ENCODE data around the gene PCAT7.
"Not testable (repeated sequence)": the region's sequence is repeated elsewhere in the genome, so short reads cannot be mapped to it uniquely, and the experiment has no call there.

Gene PCAT7

DNA sequence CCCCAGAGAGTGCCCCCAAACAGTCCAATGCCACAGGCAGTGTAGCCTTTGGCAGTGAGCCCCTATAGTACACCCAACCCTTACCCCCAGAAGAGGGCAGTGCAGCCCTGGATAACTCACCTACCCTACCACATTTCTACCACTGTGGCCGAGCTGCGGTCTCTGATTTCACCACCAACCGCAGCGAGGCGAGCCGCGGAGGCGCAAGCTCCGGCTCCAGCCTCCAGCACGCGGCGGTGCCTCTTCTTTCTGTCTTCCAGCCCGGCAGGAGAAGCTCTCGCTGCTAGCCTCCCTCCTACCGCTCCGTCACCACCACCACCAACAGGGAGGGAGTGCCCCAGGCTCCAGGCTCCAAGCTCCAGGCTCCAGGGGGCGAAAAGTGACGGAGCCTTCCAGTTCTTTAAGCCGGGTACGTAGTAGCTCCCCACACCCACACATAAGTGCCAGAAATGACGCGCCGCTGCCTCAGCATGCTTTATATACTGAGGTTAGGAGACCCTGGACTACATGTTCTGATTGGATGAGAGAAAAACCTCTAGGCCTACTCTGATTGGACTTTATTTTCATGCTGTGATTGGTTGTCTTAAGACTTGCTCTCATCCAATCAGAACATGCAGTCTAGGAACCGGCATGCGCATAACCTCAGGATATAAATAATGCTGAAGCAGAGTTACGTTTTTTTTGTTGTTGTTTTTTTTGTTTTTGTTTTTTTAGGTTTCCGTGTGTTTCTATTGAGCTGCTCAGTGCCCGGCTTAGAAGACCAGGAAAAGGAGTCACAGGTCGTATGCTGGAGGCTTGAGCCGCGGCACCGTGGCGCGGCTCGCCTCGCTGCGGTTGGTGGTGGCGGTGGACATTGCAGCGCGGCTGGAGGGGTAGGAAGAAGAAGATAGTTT is at the start of gene PCAT7:
TSS of gene PCAT7 (plus strand) at position 645 of the 893 bp plus-strand sequence.
- no peak for DNase-seq

DNA sequence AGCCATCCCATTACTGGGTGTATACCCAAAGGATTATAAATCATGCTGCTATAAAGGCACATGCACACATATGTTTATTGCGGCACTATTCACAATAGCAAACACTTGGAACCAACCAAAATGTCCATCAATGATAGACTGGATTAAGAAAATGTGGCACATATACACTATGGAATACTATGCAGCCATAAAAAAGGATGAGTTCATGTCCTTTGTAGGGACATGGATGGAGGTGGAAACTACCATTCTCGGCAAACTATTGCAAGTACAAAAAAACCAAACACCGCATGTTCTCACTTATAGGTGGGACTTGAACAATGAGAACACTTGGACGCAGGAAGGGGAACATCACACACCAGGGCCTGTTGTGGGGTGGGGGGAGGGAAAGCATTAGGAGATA is 48.5 kb upstream of the PCAT7 start:
- not testable (repeated sequence) for DNase-seq

- DNase-seq = no peak
These were observed 47.2 kb upstream of the PCAT7 start for GRCh38 chr9:94507531-94508258.

GRCh38 chr9:94511134-94511954 is 43.5 kb upstream of the PCAT7 start:
- no peak for DNase-seq

GRCh38 chr9:94511955-94512265 is 43.0 kb upstream of the PCAT7 start:
- DNase-seq = no peak

- DNase-seq = no peak
These were observed 40.2 kb upstream of the PCAT7 start for GRCh38 chr9:94514722-94515121.

DNA sequence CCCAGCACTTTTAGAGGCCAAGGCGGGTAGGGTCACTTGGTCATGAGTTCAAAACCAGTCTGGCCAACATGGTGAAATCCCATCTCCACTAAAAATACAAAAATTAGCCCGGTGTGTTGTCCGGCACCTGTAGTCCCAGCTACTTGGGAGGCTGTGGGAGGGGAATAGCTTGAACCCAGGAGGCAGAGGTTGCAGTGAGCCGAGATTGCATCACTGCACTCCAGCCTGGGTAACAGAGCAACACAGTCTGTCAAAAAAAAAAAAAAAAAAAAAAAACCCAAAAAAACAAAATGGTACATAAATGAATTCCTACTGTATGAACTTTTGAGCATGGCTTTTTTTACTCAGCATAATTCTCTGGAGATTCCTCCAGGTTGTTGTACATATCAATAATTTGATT is 37.6 kb upstream of the PCAT7 start:
- no peak for DNase-seq

- no peak for DNase-seq
These were observed 29.4 kb upstream of the PCAT7 start for GRCh38 chr9:94525396-94526035.

DNA sequence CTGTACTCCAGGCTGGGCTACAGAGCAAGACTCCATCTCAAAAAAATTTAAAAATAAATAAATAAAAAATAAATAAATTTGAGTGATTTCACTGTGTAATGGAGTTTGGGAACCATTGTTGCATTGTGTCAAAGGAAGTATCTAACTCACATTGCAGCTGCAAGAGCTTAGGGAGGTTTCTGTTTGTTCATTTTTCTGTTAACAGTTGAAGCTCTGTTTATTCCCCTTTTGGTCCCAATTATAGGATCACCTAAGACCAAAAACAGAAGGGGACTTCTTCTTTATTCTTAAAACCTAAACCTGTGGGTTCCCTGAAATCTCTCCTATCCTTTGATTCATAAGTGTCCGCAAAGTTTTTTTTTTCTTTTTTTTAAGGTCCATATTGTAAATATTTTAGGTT is 28.6 kb upstream of the PCAT7 start:
- no peak for DNase-seq

DNA sequence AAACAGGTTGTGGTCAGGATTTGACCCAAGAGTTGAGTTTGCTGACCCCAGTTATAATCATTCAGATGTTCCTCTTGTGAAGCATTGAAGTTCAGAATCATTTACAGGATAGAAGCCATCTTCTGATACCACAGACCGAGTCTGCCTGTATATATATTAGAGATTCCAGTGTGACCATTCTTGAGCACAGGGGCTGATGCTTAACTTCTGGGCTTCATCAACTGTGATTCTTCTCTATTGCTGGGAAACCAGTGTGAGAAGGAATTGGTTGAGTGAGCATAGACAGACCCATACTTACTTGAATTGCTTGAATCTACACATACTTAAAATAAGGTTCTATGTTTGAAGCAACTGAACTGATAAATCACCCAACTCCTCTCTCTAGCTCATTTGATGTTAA is 27.9 kb upstream of the PCAT7 start:
- DNase-seq = no peak

DNA sequence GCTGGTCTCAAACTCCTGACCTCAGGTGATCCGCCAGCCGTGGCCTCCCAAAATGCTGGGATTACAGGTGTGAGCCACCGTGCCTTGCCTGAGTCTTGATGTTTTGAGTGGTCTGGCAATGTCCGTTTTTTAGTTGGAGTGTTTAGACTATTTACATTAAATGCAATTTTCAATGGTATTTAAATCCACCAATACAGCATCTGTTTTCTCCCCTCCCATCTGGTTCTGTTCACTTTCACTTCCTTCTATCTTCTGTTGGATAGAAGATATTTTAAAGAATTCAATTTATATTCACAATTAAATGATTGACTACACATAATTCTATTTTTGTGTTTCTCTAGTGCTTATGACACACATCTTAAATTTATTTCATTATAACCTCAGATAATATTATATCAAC is 26.0 kb upstream of the PCAT7 start:
- DNase-seq = no peak

GRCh38 chr9:94533155-94533554 is 21.7 kb upstream of the PCAT7 start:
- no peak for DNase-seq

DNA sequence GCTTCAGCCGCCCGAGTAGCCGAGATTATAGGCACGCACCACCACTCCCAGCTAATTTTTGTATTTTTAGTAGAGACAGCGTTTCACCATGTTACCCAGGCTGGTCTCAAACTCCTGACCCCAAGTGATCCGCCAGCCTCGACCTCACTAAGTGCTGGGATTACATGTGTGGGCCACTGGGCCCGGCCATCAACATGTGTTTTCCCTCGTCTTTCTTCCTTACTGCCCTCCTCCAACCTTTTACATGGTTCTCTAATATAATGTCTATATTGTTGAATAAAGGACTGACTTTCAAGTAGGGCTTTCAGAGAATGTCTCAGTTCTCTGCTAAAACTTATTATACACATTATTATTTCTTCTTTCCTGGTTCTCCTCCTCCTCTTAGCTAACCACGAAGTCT is 21.3 kb upstream of the PCAT7 start:
- DNase-seq = no peak

DNA sequence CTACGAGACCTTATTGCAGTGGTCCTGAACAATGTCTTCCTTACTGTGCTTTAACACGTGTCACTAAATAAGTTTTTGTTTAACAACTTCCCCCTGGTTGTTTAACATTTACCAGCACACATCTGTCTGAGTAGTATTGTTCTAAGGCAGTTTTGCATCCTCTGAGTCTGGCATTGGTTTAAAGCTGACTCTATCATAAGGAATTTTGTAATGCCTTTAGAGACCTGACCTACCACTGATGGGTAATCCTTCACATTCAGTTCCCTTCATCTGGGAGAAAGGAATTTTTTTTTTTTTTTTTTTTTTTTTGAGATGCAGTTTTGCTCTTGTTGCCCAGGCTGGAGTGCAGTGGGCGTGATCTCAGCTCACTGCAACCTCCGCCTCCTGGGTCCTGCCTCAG is 20.0 kb upstream of the PCAT7 start:
- no peak for DNase-seq

DNA sequence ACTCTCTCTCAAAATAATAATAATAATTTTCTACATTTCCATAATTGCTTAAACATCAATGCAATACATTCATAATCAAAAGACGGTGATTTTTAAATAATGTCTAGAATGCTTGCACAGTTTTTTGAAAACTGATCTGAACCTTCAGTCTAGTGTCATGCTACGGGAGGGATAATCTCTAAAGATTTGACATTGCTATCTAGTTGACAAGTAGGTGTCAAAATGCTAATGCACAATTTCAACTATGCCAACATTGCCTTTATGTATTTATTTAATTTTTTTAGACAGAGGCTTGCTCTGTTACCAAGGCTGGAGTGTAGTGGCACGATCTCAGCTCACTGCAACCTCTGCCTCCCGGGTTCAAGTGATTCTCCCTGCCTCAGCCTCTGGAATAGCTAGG is 16.0 kb upstream of the PCAT7 start:
- DNase-seq = no peak

GRCh38 chr9:94544335-94544734 is 10.5 kb upstream of the PCAT7 start:
- not testable (repeated sequence) for DNase-seq

GRCh38 chr9:94545940-94546339 is 8.9 kb upstream of the PCAT7 start:
- DNase-seq = no peak

DNA sequence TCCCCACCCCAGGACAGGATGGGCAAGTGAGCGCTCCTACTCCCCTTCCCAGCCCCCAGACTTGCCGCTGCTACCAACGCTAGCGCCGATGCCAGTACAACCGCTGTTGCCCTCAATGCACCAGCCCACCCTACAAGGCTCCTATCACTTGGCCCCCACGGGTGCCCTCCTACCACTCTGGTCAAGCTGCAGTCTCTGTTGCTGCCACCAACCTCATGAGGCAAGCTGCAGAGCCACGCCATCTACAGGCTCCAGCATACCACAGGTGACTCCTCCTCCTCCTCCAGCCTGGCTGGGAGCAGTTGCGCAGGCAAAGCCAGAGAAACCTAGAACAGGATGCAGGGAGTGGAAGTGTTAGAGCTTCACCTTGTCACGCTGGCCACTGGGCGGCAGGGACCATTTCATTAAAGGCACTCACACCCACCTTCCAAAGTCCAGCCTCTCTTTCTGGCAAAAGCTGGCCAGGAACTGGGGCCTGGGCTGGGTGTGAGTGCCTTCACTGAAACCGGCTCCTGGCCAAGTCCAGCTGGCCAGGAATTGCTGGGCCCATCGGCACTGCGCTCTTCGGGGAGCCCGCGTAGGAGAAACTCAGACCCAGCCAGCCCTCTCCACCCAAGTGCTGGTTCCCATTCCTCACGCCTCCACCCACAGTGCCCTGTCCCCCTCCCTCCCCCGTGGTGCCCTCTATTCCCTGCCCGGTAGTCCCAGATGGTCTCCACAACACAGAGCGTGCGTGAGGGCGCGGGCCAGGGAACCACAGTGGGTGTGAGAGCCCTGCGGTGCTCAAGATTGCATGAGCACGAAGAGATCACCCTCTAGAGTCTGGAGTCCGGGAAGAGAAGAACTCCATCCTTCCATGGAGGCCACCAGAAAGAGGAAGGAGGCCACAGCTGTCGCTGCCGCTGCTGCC is 1.6 kb upstream of the PCAT7 start:
- no peak for DNase-seq

- no peak for DNase-seq
These were observed 825 bp upstream of the PCAT7 start for GRCh38 chr9:94554078-94554438.

- DNase-seq = no peak
These were observed 2.5 kb downstream of the PCAT7 start for GRCh38 chr9:94557376-94557775.

- no peak for DNase-seq
These were observed 5.4 kb downstream of the PCAT7 start for GRCh38 chr9:94560237-94560636.

DNA sequence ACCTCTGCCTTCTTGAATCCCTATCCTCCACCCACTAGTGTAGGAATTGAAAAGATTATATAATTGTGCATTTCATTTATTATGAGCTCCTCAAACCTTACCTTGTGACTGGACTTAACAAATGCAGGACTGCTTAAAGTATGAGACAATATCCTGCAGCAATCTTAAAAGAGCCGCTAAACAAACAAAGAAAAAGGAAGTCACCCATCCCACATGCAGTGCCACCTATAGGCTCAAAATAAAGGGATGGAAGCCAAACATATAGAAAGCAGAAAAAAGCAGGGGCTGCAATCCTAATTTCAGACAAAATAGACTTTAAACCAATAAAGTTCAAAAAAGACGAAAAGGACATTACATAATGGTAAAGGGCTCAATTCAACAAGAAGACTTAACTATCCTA is 8.7 kb downstream of the PCAT7 start:
- no peak for DNase-seq
